A549 (cell line): Measurements from ENCODE around the gene ITGA8. TPM values are rescaled to one million over a fixed set of nuclear protein-coding genes. Genes with fewer than 3 reads are reported as not detected.

Experiments used
- ATAC-seq, 2 experiments: fragments of 200-7000 bp in 1 of 2; fragments of >200 bp in 1 of 2; cut with Nextera tagmentation in 1 of 2; cut with Tn5 transposase in 1 of 2; 3 replicates each; pipeline versions ENCODE4 v1.8.0 to v1.9.1; 2018 to 2020; ENCODE audit warnings: mild to moderate bottlenecking in 1 of 2, moderate library complexity in 1 of 2
- CTCF ChIA-PET: fragments of 300-600 bp; sonication (Branson Sonifier 250); formaldehyde crosslinking; extraction: SDS; loops from one replicate; lab custom pipeline; 2021; ENCODE audit warnings: antibody characterized with exemption, inconsistent platforms; lab: Yijun Ruan, JAX
- POLR2A ChIA-PET: fragments of 350-600 bp; formaldehyde crosslinking; extraction: SDS; loops from one replicate; lab custom pipeline; 2021; ENCODE audit warnings: antibody characterized with exemption, inconsistent platforms; lab: Yijun Ruan, JAX
- DNase-seq, 2 experiments: peaks; one replicate each; pipeline versions ENCODE4 v3.0.0 to v3.0.0-alpha.2; 2011 to 2016; ENCODE audit warnings: low read depth in 1 of 2, low spot score in 1 of 2
- FAIRE-seq: peaks from 2 replicates; lab custom pipeline; 2011; peaks lifted over from hg19 to GRCh38; lab: Jason Lieb, UNC
- H3K27ac ChIP-seq, 2 experiments: fragments of >200 bp; sonication (Bioruptor Twin); formaldehyde crosslinking; 3 replicates each; pipeline ENCODE4 v1.5.1; 2016 to 2017
- H3K4me1 ChIP-seq: fragments of >200 bp; sonication (Bioruptor Twin); formaldehyde crosslinking; 3 replicates; pipeline ENCODE4 v1.6.1; 2016
- H3K4me2 ChIP-seq: fragments of >200 bp; sonication (Bioruptor Twin); formaldehyde crosslinking; 3 replicates; pipeline ENCODE4 v1.6.1; 2016
- H3K4me3 ChIP-seq: fragments of >200 bp; sonication (Bioruptor Twin); formaldehyde crosslinking; 3 replicates; pipeline ENCODE4 v1.5.1; 2016
- H3K9me3 ChIP-seq: fragments of >200 bp; sonication (Bioruptor Twin); formaldehyde crosslinking; 3 replicates; pipeline ENCODE4 v1.6.1; 2016
- CBX2 ChIP-seq: fragments of 200-600 bp; sonication (generic); IDR thresholded peaks from 2 replicates; pipeline ENCODE4 v1.6.1; 2016; ENCODE audit warnings: low read depth, mild to moderate bottlenecking, borderline replicate concordance
- CHD2 ChIP-seq: fragments of 150-350 bp; IDR thresholded peaks from 2 replicates; pipeline ENCODE4 v1.6.1; 2014; ENCODE audit warnings: low read length; ENCODE audit not compliant: partially characterized antibody
- ELK1 ChIP-seq: fragments of 150-350 bp; IDR thresholded peaks from 2 replicates; pipeline ENCODE4 v1.6.1; 2014; ENCODE audit warnings: low read depth, mild to moderate bottlenecking, low read length
- FOSL2 ChIP-seq, 2 experiments: fragments of 450-650 bp in 1 of 2; fragments of >200 bp in 1 of 2; sonication (Bioruptor Twin) in 1 of 2; formaldehyde crosslinking; IDR thresholded peaks; 2 replicates each; pipeline versions ENCODE4 v1.5.0 to v1.6.1; 2016 to 2020; ENCODE audit warnings: mild to moderate bottlenecking in 1 of 2, moderate library complexity in 1 of 2
- HOXA7 ChIP-seq: fragments of 250-450 bp; sonication (Bioruptor Pico); IDR thresholded peaks from 2 replicates; pipeline ENCODE4 v1.5.0; 2020; ENCODE audit warnings: mild to moderate bottlenecking, moderate library complexity
- HOXB13 ChIP-seq: fragments of 250-450 bp; sonication (Bioruptor Pico); IDR thresholded peaks from 2 replicates; pipeline ENCODE4 v1.5.0; 2020; ENCODE audit warnings: low read depth, mild to moderate bottlenecking, moderate library complexity
- JUN ChIP-seq, 2 experiments: fragments of >200 bp; sonication (Bioruptor Twin); formaldehyde crosslinking; IDR thresholded peaks; 2 replicates in 1 of 2; 3 replicates in 1 of 2; pipeline ENCODE4 v1.6.1; 2016 to 2017
- KDM1A ChIP-seq: fragments of 200-600 bp; sonication (generic); IDR thresholded peaks from 2 replicates; pipeline ENCODE4 v1.6.1; 2016; ENCODE audit warnings: low read depth, mild to moderate bottlenecking
- NR3C1 ChIP-seq: fragments of >200 bp; sonication (Bioruptor Twin); formaldehyde crosslinking; IDR thresholded peaks from 3 replicates; pipeline ENCODE4 v1.6.1; 2017
- RAD21 ChIP-seq, 2 experiments: fragments of >200 bp in 1 of 2; sonication (Bioruptor Twin) in 1 of 2; formaldehyde crosslinking in 1 of 2; IDR thresholded peaks in 1 of 2; conservative IDR thresholded peaks in 1 of 2; 2 replicates in 1 of 2; 3 replicates in 1 of 2; pipeline ENCODE4 v1.6.1; 2012 to 2018; ENCODE audit warnings: inconsistent platforms in 1 of 2
- RCOR1 ChIP-seq: fragments of 150-350 bp; IDR thresholded peaks from 2 replicates; pipeline ENCODE4 v1.6.1; 2014; ENCODE audit warnings: antibody characterized with exemption, low read length, low read depth
- REST ChIP-seq: fragments of 200-600 bp; sonication (generic); IDR thresholded peaks from 2 replicates; pipeline ENCODE4 v1.6.1; 2016; ENCODE audit warnings: antibody characterized with exemption, mild to moderate bottlenecking, moderate library complexity
- TFCP2L1 ChIP-seq: fragments of 250-450 bp; sonication (Bioruptor Pico); IDR thresholded peaks from 2 replicates; pipeline ENCODE4 v1.5.0; 2021; ENCODE audit warnings: mild to moderate bottlenecking
- USF2 ChIP-seq: fragments of 450-650 bp; IDR thresholded peaks from 2 replicates; pipeline ENCODE4 v1.6.1; 2014; ENCODE audit warnings: antibody characterized with exemption
- WGBS: methylation state at CpG from one replicate; pipeline ENCODE4 v1.1.6; 2017; ENCODE audit errors: missing lambda C conversion rate; 5-methylcytosine and 5-hydroxymethylcytosine counted together
- polyA plus RNA-seq, 4 experiments: library from polyadenylated mRNA; depleted of rRNA in 3 of 4; stranded (reverse); fragments of >200 nt; fragmentation: RNase III in 1 of 4; extraction: RNeasy Plus Mini Kit Qiagen cat#74134 plus additional on column Dnase treatment in 1 of 4; gene quantifications; 2 replicates in 3 of 4; 3 replicates in 1 of 4; pipeline ENCODE4 v1.2.3, GENCODE V29; 2011 to 2017
- TF ChIP-seq, protein P1 (sequence below): fragments of >200 bp; sonication (Bioruptor Twin); formaldehyde crosslinking; IDR thresholded peaks from 3 replicates; pipeline ENCODE4 v1.5.1; 2016
- TF ChIP-seq, protein P2 (sequence below): IDR thresholded peaks from 2 replicates; pipeline ENCODE4 v1.6.1; 2012

ITGA8 gene
- polyA plus RNA-seq, 2 of the 4 experiments (the other 2 are of a cell fraction), result 0.12 TPM; not detected in 1

- no peak for TF ChIP-seq HOXB13 (CRISPR knock-in tag)
- TF ChIP-seq, protein P1, sequence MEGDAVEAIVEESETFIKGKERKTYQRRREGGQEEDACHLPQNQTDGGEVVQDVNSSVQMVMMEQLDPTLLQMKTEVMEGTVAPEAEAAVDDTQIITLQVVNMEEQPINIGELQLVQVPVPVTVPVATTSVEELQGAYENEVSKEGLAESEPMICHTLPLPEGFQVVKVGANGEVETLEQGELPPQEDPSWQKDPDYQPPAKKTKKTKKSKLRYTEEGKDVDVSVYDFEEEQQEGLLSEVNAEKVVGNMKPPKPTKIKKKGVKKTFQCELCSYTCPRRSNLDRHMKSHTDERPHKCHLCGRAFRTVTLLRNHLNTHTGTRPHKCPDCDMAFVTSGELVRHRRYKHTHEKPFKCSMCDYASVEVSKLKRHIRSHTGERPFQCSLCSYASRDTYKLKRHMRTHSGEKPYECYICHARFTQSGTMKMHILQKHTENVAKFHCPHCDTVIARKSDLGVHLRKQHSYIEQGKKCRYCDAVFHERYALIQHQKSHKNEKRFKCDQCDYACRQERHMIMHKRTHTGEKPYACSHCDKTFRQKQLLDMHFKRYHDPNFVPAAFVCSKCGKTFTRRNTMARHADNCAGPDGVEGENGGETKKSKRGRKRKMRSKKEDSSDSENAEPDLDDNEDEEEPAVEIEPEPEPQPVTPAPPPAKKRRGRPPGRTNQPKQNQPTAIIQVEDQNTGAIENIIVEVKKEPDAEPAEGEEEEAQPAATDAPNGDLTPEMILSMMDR, result no peak
- no peak for TF ChIP-seq RCOR1
- TF ChIP-seq CHD2, result no peak
Measured at GRCh38 chr10:15482156-15482555, 237.6 kb downstream of the ITGA8 start (continued).

DNA sequence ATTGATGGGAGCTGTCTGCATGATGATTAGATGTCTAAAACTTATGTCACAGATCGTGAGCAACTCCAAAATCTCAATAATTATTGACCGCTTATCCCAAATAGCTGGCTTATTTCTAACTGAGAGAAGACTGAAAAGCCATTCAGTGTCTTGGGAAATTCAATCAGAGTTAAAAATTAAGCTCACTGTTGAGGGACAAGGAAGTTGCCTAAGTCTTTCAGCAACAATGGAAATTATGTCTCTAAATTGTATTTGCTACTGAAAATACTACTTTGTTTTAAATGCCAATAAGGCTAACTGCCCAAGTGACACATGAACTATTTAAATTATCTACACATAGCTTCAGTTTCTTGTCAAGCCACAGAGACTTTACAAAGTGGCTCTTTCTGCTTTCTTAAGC, 240.8 kb downstream of the ITGA8 start:
- FAIRE-seq (no peak), DNase-seq (no peak), ATAC-seq (no peak)
- 3% methylated on average over 2 of the region's 2 CpGs for WGBS
- CTCF ChIA-PET, result interaction anchor here (0.6 kb wide), 1 partner anchor 171 kb away, joined by 5 read pairs; no protein-coding TSS in a partner anchor
- Histone ChIP-seq H3K4me2 (no peak overlapping the region), H3K9me3 (no peaks in the 10 kb centered on the region), H3K4me1 (no peaks in the 10 kb centered on the region), H3K27ac (no peak overlapping the region), H3K4me3 (no peak overlapping the region)
- TF ChIP-seq RAD21 (conservative IDR thresholded peaks at IDR 0.05 in 1 of 2, IDR thresholded peaks at IDR 0.05 in 1 of 2) (no peak), CBX2 (no peak), JUN (IDR thresholded peaks at IDR 0.05) (no peak), REST (no peak), USF2 (no peak), ELK1 (no peak), TFCP2L1 (CRISPR knock-in tag) (no peak)
- TF ChIP-seq, protein P1, result no peak
- POLR2A ChIA-PET, result no interaction called here

DNA sequence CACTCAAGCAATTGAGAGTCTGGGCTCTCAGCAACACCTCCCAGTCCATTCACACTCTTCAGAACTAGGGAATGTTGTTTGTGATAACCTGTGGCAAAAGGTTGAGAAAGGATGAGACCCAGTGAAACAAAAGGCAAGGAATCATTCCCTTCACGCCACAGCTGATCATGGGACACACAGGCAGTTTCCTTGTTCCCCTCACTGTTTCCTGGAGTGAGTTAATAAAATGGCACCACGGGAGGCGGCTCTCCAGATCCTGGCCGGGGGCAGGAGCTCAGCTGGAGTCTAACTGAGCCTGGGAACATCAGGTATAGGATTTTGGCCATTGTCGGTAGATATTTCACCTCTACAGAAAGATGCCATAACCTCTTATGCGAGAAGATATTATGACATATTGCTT, 241.3 kb downstream of the ITGA8 start:
- Histone ChIP-seq H3K4me2 (no peak overlapping the region), H3K4me3 (no peak overlapping the region), H3K4me1 (no peaks in the 10 kb centered on the region), H3K9me3 (no peaks in the 10 kb centered on the region), H3K27ac (no peak overlapping the region)
- ATAC-seq (no peak), FAIRE-seq (no peak), DNase-seq (no peak)
- POLR2A ChIA-PET, result no interaction called here
- CTCF ChIA-PET, result interaction anchor here (0.6 kb wide), 1 partner anchor 171 kb away, joined by 5 read pairs; no protein-coding TSS in a partner anchor
- 34% methylated on average over 6 of the region's 6 CpGs for WGBS
- TF ChIP-seq KDM1A (no peak), FOSL2 (IDR thresholded peaks at IDR 0.05) (no peak), FOSL2 (CRISPR knock-in tag; IDR thresholded peaks at IDR 0.05) (no peak), HOXA7 (CRISPR knock-in tag) (no peak), ELK1 (no peak), NR3C1 (no peak), RAD21 (conservative IDR thresholded peaks at IDR 0.05 in 1 of 2, IDR thresholded peaks at IDR 0.05 in 1 of 2) (no peak), RCOR1 (no peak)
- TF ChIP-seq, protein P2, sequence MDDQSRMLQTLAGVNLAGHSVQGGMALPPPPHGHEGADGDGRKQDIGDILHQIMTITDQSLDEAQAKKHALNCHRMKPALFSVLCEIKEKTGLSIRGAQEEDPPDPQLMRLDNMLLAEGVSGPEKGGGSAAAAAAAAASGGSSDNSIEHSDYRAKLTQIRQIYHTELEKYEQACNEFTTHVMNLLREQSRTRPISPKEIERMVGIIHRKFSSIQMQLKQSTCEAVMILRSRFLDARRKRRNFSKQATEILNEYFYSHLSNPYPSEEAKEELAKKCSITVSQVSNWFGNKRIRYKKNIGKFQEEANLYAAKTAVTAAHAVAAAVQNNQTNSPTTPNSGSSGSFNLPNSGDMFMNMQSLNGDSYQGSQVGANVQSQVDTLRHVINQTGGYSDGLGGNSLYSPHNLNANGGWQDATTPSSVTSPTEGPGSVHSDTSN, result no peak
